ENCODE results near the gene CCR4.

DNA sequence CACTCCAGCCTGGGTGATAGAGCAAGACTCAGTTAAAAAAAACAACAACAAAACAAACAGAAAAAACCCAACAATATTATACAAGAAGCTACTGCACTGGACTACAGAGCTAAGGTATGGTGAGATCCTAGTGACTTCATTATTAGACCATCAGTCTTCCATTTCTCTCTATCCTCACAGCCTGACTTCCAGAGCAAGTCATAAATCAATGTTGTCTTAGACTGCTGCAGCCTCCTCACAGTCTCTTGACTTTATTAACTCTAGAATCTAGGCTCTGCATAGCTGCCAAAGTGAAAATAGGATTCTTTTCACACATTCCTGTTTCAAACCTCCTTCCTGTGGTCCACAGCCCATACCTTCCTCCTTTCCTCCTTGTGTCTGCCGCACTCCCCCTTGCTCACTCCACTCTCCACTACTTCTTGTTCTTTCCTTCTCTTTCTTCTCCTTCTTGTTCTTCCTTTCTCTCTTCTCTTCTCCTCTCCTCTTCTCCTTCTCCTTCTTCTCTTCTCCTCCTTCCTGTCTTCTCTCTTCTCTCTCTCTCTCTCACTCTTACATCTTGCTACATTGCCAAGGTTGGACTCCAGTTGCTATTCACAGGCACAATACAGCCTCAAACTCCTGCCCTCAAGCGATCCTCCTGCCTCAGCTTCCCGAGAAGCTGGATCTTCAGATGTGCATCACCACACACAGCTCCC, 49.4 kb downstream of the CCR4 start:
- TF ChIP-seq STAT1 (conservative IDR thresholded peaks at IDR 0.05): no peak
- no peak for TF ChIP-seq POLR2A (IDR thresholded peaks at IDR 0.05; ENCODE audit: low read depth, low read length)
- TF ChIP-seq, protein P1, sequence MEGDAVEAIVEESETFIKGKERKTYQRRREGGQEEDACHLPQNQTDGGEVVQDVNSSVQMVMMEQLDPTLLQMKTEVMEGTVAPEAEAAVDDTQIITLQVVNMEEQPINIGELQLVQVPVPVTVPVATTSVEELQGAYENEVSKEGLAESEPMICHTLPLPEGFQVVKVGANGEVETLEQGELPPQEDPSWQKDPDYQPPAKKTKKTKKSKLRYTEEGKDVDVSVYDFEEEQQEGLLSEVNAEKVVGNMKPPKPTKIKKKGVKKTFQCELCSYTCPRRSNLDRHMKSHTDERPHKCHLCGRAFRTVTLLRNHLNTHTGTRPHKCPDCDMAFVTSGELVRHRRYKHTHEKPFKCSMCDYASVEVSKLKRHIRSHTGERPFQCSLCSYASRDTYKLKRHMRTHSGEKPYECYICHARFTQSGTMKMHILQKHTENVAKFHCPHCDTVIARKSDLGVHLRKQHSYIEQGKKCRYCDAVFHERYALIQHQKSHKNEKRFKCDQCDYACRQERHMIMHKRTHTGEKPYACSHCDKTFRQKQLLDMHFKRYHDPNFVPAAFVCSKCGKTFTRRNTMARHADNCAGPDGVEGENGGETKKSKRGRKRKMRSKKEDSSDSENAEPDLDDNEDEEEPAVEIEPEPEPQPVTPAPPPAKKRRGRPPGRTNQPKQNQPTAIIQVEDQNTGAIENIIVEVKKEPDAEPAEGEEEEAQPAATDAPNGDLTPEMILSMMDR (IDR thresholded peaks at IDR 0.05 in 2 of 3, conservative IDR thresholded peaks at IDR 0.05 in 1 of 3; ENCODE audit: control insufficient read depth in 2 of 3, extremely low read depth in 1 of 3, insufficient read depth in 1 of 3, low read depth in 3 of 3, low read length in 3 of 3): no peak
- no peak for TF ChIP-seq ZZZ3 (IDR thresholded peaks at IDR 0.05; ENCODE audit: control insufficient read depth, insufficient read length, low read depth)

Data from GM12878 (cell line).